ENCODE results near the gene DNAI1.

GRCh38 chr9:34565856-34566255, 107.3 kb downstream of the DNAI1 start:
- TF ChIP-seq TCF4 (CRISPR knock-in tag; IDR thresholded peaks at IDR 0.05; ENCODE audit: borderline replicate concordance) (no peak), OSR1 (CRISPR knock-in tag; IDR thresholded peaks at IDR 0.05) (no peak), CREB5 (CRISPR knock-in tag; IDR thresholded peaks at IDR 0.05; ENCODE audit: low read depth) (no peak), BACH2 (CRISPR knock-in tag; IDR thresholded peaks at IDR 0.05; ENCODE audit: borderline replicate concordance) (no peak), ZNF8 (CRISPR knock-in tag; IDR thresholded peaks at IDR 0.05) (no peak), TOX (CRISPR knock-in tag; IDR thresholded peaks at IDR 0.05; ENCODE audit: borderline replicate concordance) (no peak), ZFP30 (CRISPR knock-in tag; IDR thresholded peaks at IDR 0.05) (no peak), PATZ1 (CRISPR knock-in tag; IDR thresholded peaks at IDR 0.05; ENCODE audit: borderline replicate concordance) (no peak), ARNTL (CRISPR knock-in tag; IDR thresholded peaks at IDR 0.05; ENCODE audit: borderline replicate concordance, low read depth) (no peak), ISL1 (CRISPR knock-in tag; IDR thresholded peaks at IDR 0.05) (no peak), ZC3H10 (CRISPR knock-in tag; IDR thresholded peaks at IDR 0.05) (no peak)
- TF ChIP-seq, protein P1, sequence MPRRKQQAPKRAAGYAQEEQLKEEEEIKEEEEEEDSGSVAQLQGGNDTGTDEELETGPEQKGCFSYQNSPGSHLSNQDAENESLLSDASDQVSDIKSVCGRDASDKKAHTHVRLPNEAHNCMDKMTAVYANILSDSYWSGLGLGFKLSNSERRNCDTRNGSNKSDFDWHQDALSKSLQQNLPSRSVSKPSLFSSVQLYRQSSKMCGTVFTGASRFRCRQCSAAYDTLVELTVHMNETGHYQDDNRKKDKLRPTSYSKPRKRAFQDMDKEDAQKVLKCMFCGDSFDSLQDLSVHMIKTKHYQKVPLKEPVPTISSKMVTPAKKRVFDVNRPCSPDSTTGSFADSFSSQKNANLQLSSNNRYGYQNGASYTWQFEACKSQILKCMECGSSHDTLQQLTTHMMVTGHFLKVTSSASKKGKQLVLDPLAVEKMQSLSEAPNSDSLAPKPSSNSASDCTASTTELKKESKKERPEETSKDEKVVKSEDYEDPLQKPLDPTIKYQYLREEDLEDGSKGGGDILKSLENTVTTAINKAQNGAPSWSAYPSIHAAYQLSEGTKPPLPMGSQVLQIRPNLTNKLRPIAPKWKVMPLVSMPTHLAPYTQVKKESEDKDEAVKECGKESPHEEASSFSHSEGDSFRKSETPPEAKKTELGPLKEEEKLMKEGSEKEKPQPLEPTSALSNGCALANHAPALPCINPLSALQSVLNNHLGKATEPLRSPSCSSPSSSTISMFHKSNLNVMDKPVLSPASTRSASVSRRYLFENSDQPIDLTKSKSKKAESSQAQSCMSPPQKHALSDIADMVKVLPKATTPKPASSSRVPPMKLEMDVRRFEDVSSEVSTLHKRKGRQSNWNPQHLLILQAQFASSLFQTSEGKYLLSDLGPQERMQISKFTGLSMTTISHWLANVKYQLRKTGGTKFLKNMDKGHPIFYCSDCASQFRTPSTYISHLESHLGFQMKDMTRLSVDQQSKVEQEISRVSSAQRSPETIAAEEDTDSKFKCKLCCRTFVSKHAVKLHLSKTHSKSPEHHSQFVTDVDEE (CRISPR knock-in tag; IDR thresholded peaks at IDR 0.05) = no peak

Measured in SK-N-SH treated with all-trans-retinoic acid at 6 μM for 48 hours (cell line).